Endometrial microvascular endothelial cells (primary cell): ENCODE data around the gene NRIP1. TPM values are rescaled to one million over a fixed set of nuclear protein-coding genes. Genes with fewer than 3 reads are reported as not detected.

ENCODE experiments used
- in situ Hi-C: cut with HindIII; loops from 2 replicates; pipeline ENCODE4 v1.10.0; 2017; ENCODE audit warnings: low sequenced_read_pairs, low pct_unique_long_range_greater_than_20kb; ENCODE audit errors: inconsistent ontology term
- total RNA-seq: library from RNA; depleted of rRNA; stranded (reverse); fragments of >200 nt; gene quantifications from one replicate; pipeline ENCODE4 v1.2.3, GENCODE V29; 2015; ENCODE audit errors: inconsistent ontology term

Gene NRIP1
- 46.8 TPM for total RNA-seq

GRCh38 chr21:15064576-15065391 lies at the start of gene NRIP1:
Gene NRIP1, minus strand, starts transcription at chr21:15065000. Its CDS starts 96,808 bp downstream, at chr21:14968192.
- in situ Hi-C loops = no loop called here

GRCh38 chr21:15112858-15113257 lies 48.1 kb upstream of the NRIP1 start:
- in situ Hi-C loops = no loop called here

GRCh38 chr21:15108801-15109200 lies 44.0 kb upstream of the NRIP1 start:
- in situ Hi-C loops = no loop called here

- in situ Hi-C loops = no loop called here
Measured at GRCh38 chr21:15104470-15104869, 39.7 kb upstream of the NRIP1 start.

- in situ Hi-C loops = no loop called here
Measured at GRCh38 chr21:15098908-15099307, 34.1 kb upstream of the NRIP1 start.

- in situ Hi-C loops = no loop called here
Measured at GRCh38 chr21:15098181-15098580, 33.4 kb upstream of the NRIP1 start.

- in situ Hi-C loops = no loop called here
Measured at GRCh38 chr21:15097580-15097979, 32.8 kb upstream of the NRIP1 start.

GRCh38 chr21:15096146-15096545 lies 31.3 kb upstream of the NRIP1 start:
- in situ Hi-C loops = no loop called here

- in situ Hi-C loops = no loop called here
Measured at GRCh38 chr21:15095326-15095725, 30.5 kb upstream of the NRIP1 start.

- in situ Hi-C loops = no loop called here
Measured at GRCh38 chr21:15094706-15095105, 29.9 kb upstream of the NRIP1 start.

- in situ Hi-C loops = no loop called here
Measured at GRCh38 chr21:15093216-15093615, 28.4 kb upstream of the NRIP1 start.

- in situ Hi-C loops = no loop called here
Measured at GRCh38 chr21:15092745-15093144, 27.9 kb upstream of the NRIP1 start.

- in situ Hi-C loops = no loop called here
Measured at GRCh38 chr21:15090390-15090789, 25.6 kb upstream of the NRIP1 start.

- in situ Hi-C loops = no loop called here
Measured at GRCh38 chr21:15088488-15088887, 23.7 kb upstream of the NRIP1 start.

- in situ Hi-C loops = no loop called here
Measured at GRCh38 chr21:15084668-15085067, 19.9 kb upstream of the NRIP1 start.

- in situ Hi-C loops = no loop called here
Measured at GRCh38 chr21:15080526-15080925, 15.7 kb upstream of the NRIP1 start.

GRCh38 chr21:15079269-15079668 lies 14.5 kb upstream of the NRIP1 start:
- in situ Hi-C loops = no loop called here

GRCh38 chr21:15078180-15078579 lies 13.4 kb upstream of the NRIP1 start:
- in situ Hi-C loops = no loop called here

- in situ Hi-C loops = no loop called here
Measured at GRCh38 chr21:15077529-15078145, 12.8 kb upstream of the NRIP1 start.

- in situ Hi-C loops = no loop called here
Measured at GRCh38 chr21:15076730-15077129, 11.9 kb upstream of the NRIP1 start.
